ENCODE data around the gene RBPMS2. TPM values are rescaled to one million over a fixed set of nuclear protein-coding genes. Genes with fewer than 3 reads are reported as not detected.
"Not testable (repeated sequence)": the region's sequence is repeated elsewhere in the genome, so short reads cannot be mapped to it uniquely, and the experiment has no call there.

RBPMS2 gene
- total RNA-seq, 1 donor from 2014 or later = not detected

GRCh38 chr15:64755427-64755940, 19.9 kb downstream of the RBPMS2 start:
- H3K27me3 Mint-ChIP-seq = peaks cover 6% of the 10 kb centered on the region
- H3K9me3 Mint-ChIP-seq = no peaks in the 10 kb centered on the region
- no peak for DNase-seq
- H3K36me3 Mint-ChIP-seq (ENCODE audit: low read depth) = no peaks in the 10 kb centered on the region
- peaks cover 2% of the 10 kb centered on the region for H3K4me1 Mint-ChIP-seq
- H3K27ac Mint-ChIP-seq = no peak overlapping the region
- intact Hi-C loops (cut with micrococcal nuclease) = no loop called here
- no peak overlapping the region for H3K4me3 Mint-ChIP-seq

DNA sequence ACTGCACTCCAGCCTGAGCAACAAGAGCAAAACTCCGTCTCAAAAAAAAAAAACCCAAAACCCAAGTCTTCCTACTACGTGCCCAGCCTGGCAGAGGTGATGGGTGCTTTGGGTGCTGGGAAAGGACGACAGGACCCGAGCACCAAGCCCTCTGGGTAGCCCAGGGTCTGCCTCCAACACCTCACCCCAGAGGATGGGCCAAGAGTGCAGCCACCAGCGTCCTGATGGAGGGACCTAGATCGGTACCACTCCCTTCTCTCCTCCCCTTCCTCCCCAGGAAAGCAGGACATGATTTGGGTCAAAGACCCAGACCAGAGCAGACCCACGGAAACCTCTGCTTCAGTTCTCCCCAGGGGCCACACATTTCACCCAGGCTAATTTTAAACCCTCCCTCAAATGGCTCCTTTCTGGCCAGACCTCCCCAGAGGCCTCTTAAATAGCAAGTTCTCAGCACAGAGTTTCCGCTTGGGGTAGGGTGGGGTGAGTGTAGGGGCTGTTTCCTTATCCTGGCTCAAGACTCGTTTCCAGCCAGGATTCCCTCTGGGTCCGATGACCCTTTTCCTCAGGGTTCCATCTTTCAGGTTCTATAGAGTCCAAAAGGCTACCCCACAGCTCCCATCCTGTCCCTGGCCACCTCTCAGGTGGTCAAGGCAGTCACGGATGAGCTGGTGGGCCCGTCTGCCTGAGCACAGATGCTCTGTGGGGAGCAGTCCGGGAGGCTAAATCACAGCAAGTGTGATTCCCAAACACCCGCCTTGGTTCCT, 20.5 kb downstream of the RBPMS2 start:
- no peak overlapping the region for H3K4me3 Mint-ChIP-seq

DNA sequence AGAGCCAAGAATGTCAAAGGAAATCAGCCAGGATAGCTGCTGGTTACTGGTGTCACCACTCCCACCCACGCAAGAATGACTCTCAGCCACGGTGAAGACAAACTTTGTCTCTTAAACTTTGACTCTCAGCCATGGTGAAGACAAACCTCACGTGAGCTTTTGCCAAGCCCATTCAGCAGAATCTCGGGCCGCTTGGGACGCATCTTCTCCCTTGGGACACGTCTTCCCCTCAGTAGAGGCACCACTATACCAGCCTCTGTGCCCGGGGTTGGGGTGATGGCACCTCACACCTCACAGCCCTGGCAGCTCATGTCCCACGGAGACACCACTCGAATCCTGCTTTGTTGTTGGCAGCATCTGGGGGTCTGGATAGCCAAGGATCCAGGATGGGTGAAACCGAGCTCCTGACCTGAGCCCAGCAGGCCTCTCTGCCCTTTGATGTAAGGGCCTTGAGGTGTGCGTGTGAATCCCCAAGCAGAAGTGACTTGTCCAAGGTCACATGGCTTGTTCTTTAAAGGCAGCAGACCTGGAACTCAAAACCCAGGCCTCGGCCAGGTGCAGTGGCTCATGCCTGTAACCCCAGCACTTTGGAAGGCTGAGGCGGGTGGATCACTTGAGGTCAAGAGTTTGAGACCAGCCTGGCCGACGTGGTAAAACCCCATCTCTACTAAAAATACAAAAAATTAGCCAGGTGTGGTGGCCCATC, 21.8 kb downstream of the RBPMS2 start:
- no peak overlapping the region for H3K27ac Mint-ChIP-seq
- H3K9me3 Mint-ChIP-seq = no peaks in the 10 kb centered on the region
- DNase-seq = no peak
- H3K4me3 Mint-ChIP-seq = no peak overlapping the region
- peaks cover 13% of the 10 kb centered on the region for H3K27me3 Mint-ChIP-seq
- intact Hi-C loops (cut with micrococcal nuclease) = no loop called here
- H3K4me1 Mint-ChIP-seq = peaks cover 2% of the 10 kb centered on the region
- H3K36me3 Mint-ChIP-seq (ENCODE audit: low read depth) = no peaks in the 10 kb centered on the region

More for the DNA sequence above, 20.5 kb downstream of the RBPMS2 start:
- no peak for DNase-seq
- intact Hi-C loops (cut with micrococcal nuclease) = no loop called here
- H3K27me3 Mint-ChIP-seq = peaks cover 8% of the 10 kb centered on the region
- no peak overlapping the region for H3K27ac Mint-ChIP-seq
- no peaks in the 10 kb centered on the region for H3K9me3 Mint-ChIP-seq
- no peaks in the 10 kb centered on the region for H3K36me3 Mint-ChIP-seq (ENCODE audit: low read depth)
- H3K4me1 Mint-ChIP-seq = peaks cover 2% of the 10 kb centered on the region

GRCh38 chr15:64751464-64751863, 23.9 kb downstream of the RBPMS2 start:
- Mint-ChIP-seq H3K27ac (no peak overlapping the region), H3K36me3 (ENCODE audit: low read depth) (no peaks in the 10 kb centered on the region), H3K4me3 (no peak overlapping the region), H3K4me1 (peaks cover 2% of the 10 kb centered on the region), H3K27me3 (peaks cover 20% of the 10 kb centered on the region), H3K9me3 (no peaks in the 10 kb centered on the region)
- DNase-seq = no peak
- intact Hi-C loops (cut with micrococcal nuclease) = no loop called here

GRCh38 chr15:64749999-64750657, 25.3 kb downstream of the RBPMS2 start:
- Mint-ChIP-seq H3K9me3 (no peaks in the 10 kb centered on the region), H3K4me1 (peaks cover 2% of the 10 kb centered on the region), H3K4me3 (no peak overlapping the region), H3K36me3 (ENCODE audit: low read depth) (no peaks in the 10 kb centered on the region), H3K27me3 (peaks cover 26% of the 10 kb centered on the region), H3K27ac (no peak overlapping the region)
- intact Hi-C loops (cut with micrococcal nuclease) = no loop called here
- no peak for DNase-seq

DNA sequence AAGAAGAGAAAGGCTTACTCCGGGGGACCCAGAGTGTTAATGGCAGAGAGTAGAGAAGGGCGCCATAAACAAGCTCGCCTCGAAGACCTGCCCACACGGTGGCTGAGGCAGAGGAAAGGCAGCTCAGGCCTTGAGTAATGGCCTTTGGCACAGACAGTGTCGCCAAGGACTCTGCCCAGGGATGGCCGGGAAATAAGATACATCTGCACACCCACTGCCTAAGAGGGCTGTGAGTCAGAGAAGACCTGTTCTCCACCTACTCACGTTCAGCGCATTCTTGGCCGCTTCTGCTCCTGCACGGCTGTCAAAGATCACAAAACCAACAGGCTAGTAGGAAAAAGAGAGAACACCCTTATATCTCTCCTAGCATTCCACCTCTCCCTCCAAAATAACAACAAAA, 26.2 kb downstream of the RBPMS2 start:
- intact Hi-C loops (cut with micrococcal nuclease) = no loop called here
- H3K27me3 Mint-ChIP-seq = peaks cover 26% of the 10 kb centered on the region
- no peak overlapping the region for H3K27ac Mint-ChIP-seq
- H3K4me1 Mint-ChIP-seq = peaks cover 2% of the 10 kb centered on the region
- H3K9me3 Mint-ChIP-seq = no peaks in the 10 kb centered on the region
- H3K4me3 Mint-ChIP-seq = no peak overlapping the region
- H3K36me3 Mint-ChIP-seq (ENCODE audit: low read depth) = no peaks in the 10 kb centered on the region
- no peak for DNase-seq

DNA sequence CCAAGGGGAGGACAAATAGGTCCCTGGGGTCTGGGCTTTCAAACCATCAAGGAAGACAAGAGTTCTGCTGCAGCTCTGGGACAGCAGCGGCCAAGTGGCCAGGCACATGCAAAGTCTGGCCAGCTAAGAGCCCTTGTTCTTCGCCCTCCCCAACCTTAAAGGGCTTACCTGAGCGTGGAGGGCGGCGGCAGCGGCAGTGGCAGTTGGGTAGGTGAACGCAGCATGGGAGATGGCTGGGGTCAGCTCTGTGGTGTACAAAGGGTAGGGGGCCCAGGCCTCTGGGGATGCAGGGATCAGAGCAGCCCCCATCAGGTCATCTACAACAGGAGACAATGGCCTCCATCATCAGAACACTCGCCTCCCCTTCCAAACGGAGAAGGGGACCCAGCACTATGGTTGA, 27.1 kb downstream of the RBPMS2 start:
- H3K9me3 Mint-ChIP-seq = no peaks in the 10 kb centered on the region
- H3K4me1 Mint-ChIP-seq = peaks cover 2% of the 10 kb centered on the region
- H3K36me3 Mint-ChIP-seq (ENCODE audit: low read depth) = no peaks in the 10 kb centered on the region
- no peak overlapping the region for H3K4me3 Mint-ChIP-seq
- peaks cover 26% of the 10 kb centered on the region for H3K27me3 Mint-ChIP-seq
- no peak for DNase-seq
- intact Hi-C loops (cut with micrococcal nuclease) = no loop called here
- H3K27ac Mint-ChIP-seq = no peak overlapping the region

GRCh38 chr15:64747578-64747977, 27.8 kb downstream of the RBPMS2 start:
- intact Hi-C loops (cut with micrococcal nuclease) = no loop called here
- Mint-ChIP-seq H3K4me1 (no peaks in the 10 kb centered on the region), H3K9me3 (no peaks in the 10 kb centered on the region)

GRCh38 chr15:64746921-64747320, 28.5 kb downstream of the RBPMS2 start:
- H3K4me1 Mint-ChIP-seq = no peaks in the 10 kb centered on the region

More at GRCh38 chr15:64747578-64747977, 27.8 kb downstream of the RBPMS2 start:
- Mint-ChIP-seq H3K27me3 (peaks cover 26% of the 10 kb centered on the region), H3K36me3 (ENCODE audit: low read depth) (no peaks in the 10 kb centered on the region), H3K27ac (no peak overlapping the region), H3K4me3 (no peak overlapping the region)
- DNase-seq = no peak

DNA sequence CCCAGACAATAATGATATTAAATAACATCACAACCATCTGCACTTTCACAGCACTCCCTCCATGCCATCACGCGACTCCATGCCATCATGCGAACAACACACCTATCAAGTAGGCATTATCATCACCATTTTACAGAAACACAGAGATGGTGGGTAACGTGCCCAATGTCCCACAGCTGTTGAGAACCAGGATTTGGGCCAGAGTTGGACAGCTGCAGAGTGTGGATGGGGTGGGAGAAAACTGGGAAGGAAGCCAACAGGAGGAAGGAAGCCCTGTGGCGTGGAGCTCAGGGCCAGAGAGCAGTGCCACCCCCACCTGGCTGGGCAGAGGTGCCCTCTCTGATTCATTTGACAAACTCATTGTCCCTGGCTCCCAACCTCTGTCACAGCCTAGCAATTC, 29.0 kb downstream of the RBPMS2 start:
- no peak for DNase-seq
- Mint-ChIP-seq H3K9me3 (no peaks in the 10 kb centered on the region), H3K27me3 (peaks cover 24% of the 10 kb centered on the region), H3K4me3 (no peak overlapping the region), H3K36me3 (ENCODE audit: low read depth) (no peaks in the 10 kb centered on the region), H3K4me1 (no peaks in the 10 kb centered on the region), H3K27ac (no peak overlapping the region)
- intact Hi-C loops (cut with micrococcal nuclease) = no loop called here

More at GRCh38 chr15:64746921-64747320, 28.5 kb downstream of the RBPMS2 start:
- intact Hi-C loops (cut with micrococcal nuclease) = no loop called here
- DNase-seq = no peak
- Mint-ChIP-seq H3K27ac (no peak overlapping the region), H3K9me3 (no peaks in the 10 kb centered on the region), H3K27me3 (peaks cover 24% of the 10 kb centered on the region), H3K36me3 (ENCODE audit: low read depth) (no peaks in the 10 kb centered on the region), H3K4me3 (no peak overlapping the region)

GRCh38 chr15:64743691-64744090, 31.7 kb downstream of the RBPMS2 start:
- H3K27me3 Mint-ChIP-seq = peaks cover 18% of the 10 kb centered on the region
- H3K9me3 Mint-ChIP-seq = no peaks in the 10 kb centered on the region
- H3K36me3 Mint-ChIP-seq (ENCODE audit: low read depth) = no peaks in the 10 kb centered on the region

DNA sequence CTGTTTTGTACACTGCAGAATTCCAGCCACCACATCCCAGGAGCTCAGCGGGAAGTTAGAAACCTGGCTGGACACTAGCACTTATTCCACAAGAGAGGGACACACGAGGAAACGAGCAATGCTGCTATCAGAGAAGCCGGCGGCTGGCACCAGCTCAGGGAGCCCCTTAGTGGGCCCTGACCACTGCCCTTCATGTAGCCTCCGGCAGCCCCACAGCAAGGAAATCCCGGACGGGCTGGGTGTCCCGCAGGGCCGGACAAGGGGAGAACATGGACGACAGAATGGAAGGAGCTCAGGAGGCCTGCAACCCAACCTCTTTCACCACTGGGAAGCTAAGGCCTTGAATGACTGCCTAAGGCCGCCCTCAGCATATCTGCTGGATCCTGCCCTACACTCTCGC, 32.5 kb downstream of the RBPMS2 start:
- Mint-ChIP-seq H3K4me1 (no peaks in the 10 kb centered on the region), H3K9me3 (no peaks in the 10 kb centered on the region), H3K27ac (no peak overlapping the region), H3K4me3 (no peak overlapping the region), H3K36me3 (ENCODE audit: low read depth) (no peaks in the 10 kb centered on the region), H3K27me3 (peaks cover 18% of the 10 kb centered on the region)
- intact Hi-C loops (cut with micrococcal nuclease) = no loop called here
- DNase-seq = no peak

More at GRCh38 chr15:64743691-64744090, 31.7 kb downstream of the RBPMS2 start:
- Mint-ChIP-seq H3K4me3 (no peak overlapping the region), H3K27ac (no peak overlapping the region), H3K4me1 (no peaks in the 10 kb centered on the region)
- DNase-seq = no peak
- intact Hi-C loops (cut with micrococcal nuclease) = no loop called here

DNA sequence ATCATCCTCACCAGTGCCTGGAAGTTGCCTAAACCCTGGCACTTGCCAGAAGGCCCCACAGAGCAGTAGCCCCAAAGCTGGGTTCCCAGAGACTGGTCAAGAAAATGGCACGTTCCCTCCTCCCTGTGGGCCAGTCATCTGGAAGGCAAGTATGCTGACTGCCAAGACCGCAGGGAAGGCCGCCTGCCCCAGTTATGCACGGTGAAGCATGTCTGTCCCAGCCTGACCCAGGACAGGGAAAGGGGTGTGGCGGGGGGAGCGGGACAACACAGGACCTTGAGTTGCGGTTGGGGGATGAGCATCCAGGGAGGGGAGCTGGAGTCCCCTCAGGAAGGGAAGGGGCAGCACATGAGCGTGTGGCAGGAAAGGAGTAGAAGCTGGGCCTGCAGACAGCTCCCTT, 33.0 kb downstream of the RBPMS2 start:
- no peak for DNase-seq
- intact Hi-C loops (cut with micrococcal nuclease) = no loop called here
- Mint-ChIP-seq H3K9me3 (no peaks in the 10 kb centered on the region), H3K4me1 (no peaks in the 10 kb centered on the region), H3K27ac (no peak overlapping the region), H3K27me3 (peaks cover 13% of the 10 kb centered on the region), H3K4me3 (no peak overlapping the region), H3K36me3 (ENCODE audit: low read depth) (no peaks in the 10 kb centered on the region)

DNA sequence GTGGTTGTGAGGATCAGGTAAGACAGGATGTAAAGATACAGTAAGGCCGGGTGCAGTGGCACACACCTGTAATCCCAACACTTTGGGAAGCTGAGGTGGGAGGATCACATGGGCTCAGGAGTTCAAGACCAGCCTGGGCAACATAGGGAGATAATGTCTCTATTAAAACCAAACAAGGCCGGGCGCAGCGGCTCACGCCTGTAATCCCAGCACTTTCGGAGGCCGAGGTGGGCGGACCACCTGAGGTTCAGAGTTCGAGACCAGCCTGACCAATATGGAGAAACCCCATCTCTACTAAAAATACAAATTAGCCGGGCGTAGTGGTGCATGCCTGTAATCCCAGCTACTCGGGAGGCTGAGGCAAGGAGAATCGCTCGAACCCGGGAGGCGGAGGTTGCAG, 33.7 kb downstream of the RBPMS2 start:
- H3K36me3 Mint-ChIP-seq (ENCODE audit: low read depth); DNase-seq; H3K9me3 Mint-ChIP-seq; intact Hi-C loops (cut with micrococcal nuclease); H3K27me3 Mint-ChIP-seq; H3K4me3 Mint-ChIP-seq; H3K4me1 Mint-ChIP-seq; H3K27ac Mint-ChIP-seq: not testable (repeated sequence)
